CD14-positive monocyte (primary cell): ENCODE data around the gene SLC38A6. TPM values are rescaled to one million over a fixed set of nuclear protein-coding genes. Genes with fewer than 3 reads are reported as not detected.

Source experiments
- DNase-seq, 3 donors: peaks; one replicate each; pipeline ENCODE4 v3.0.0-alpha.2; 2011 to 2022
- H2AFZ ChIP-seq: 2 replicates; pipeline ENCODE4 v1.6.0; 2012; ENCODE audit warnings: mild to moderate bottlenecking, low read depth, low read length, inconsistent platforms; ENCODE audit not compliant: insufficient read depth, poor library complexity, severe bottlenecking
- H3K27ac ChIP-seq, 2 donors: 1 replicate in 1 of 2; 2 replicates in 1 of 2; pipeline ENCODE4 v1.5.1; 2012 to 2013; ENCODE audit warnings: low read length in 2 of 2, control low read depth in 1 of 2, inconsistent platforms in 1 of 2, low read depth in 1 of 2, mild to moderate bottlenecking in 1 of 2
- H3K27me3 ChIP-seq, 2 donors: one replicate each; pipeline versions ENCODE4 v1.6.0 to v1.6.1; 2011 to 2013; ENCODE audit warnings: low read length in 2 of 2; ENCODE audit not compliant: control insufficient read depth in 2 of 2, insufficient read depth in 2 of 2
- H3K36me3 ChIP-seq, 2 donors: replicated peaks in 1 of 2; 1 replicate in 1 of 2; 2 replicates in 1 of 2; pipeline versions ENCODE4 v1.5.1 to v1.6.1; 2012 to 2013; ENCODE audit warnings: low read length in 2 of 2, control low read depth in 1 of 2, inconsistent platforms in 1 of 2, mild to moderate bottlenecking in 1 of 2; ENCODE audit not compliant: insufficient read depth in 2 of 2, control insufficient read depth in 1 of 2
- H3K4me1 ChIP-seq, 2 donors: 1 replicate in 1 of 2; 2 replicates in 1 of 2; pipeline versions ENCODE4 v1.5.1 to v1.6.1; 2012 to 2013; ENCODE audit warnings: low read length in 2 of 2, control low read depth in 1 of 2, inconsistent platforms in 1 of 2, mild to moderate bottlenecking in 1 of 2, moderate library complexity in 1 of 2; ENCODE audit not compliant: insufficient read depth in 2 of 2, control insufficient read depth in 1 of 2
- H3K4me2 ChIP-seq: replicated peaks from 2 replicates; pipeline ENCODE3; 2012; ENCODE audit warnings: low read length, moderate library complexity, mild to moderate bottlenecking; ENCODE audit not compliant: poor library complexity, severe bottlenecking; ENCODE audit errors: extremely low read depth
- H3K4me3 ChIP-seq, 3 experiments: fragments of 200-600 bp in 1 of 3; sonication (generic) in 1 of 3; replicated peaks in 1 of 3; 1 replicate in 2 of 3; 2 replicates in 1 of 3; pipeline ENCODE4 v1.5.1; 2011 to 2013; ENCODE audit warnings: low read length in 3 of 3, mild to moderate bottlenecking in 3 of 3, control low read depth in 2 of 3, low read depth in 2 of 3, inconsistent platforms in 1 of 3, moderate library complexity in 1 of 3
- H3K79me2 ChIP-seq: 2 replicates; pipeline ENCODE4 v1.6.0; 2012; ENCODE audit warnings: mild to moderate bottlenecking, control low read depth, inconsistent platforms, low read length, moderate library complexity; ENCODE audit not compliant: insufficient read depth
- H3K9ac ChIP-seq: 2 replicates; pipeline ENCODE4 v1.6.0; 2017; ENCODE audit warnings: low read length, mild to moderate bottlenecking; ENCODE audit not compliant: insufficient read depth, poor library complexity, severe bottlenecking
- H3K9me3 ChIP-seq, 2 donors: replicated peaks in 1 of 2; 1 replicate in 1 of 2; 2 replicates in 1 of 2; pipeline versions ENCODE4 v1.5.1 to v1.6.1; 2012 to 2013; ENCODE audit warnings: low read length in 2 of 2, control low read depth in 1 of 2; ENCODE audit not compliant: control insufficient read depth in 1 of 2, insufficient read depth in 1 of 2
- H4K20me1 ChIP-seq: 2 replicates; pipeline ENCODE4 v1.6.0; 2012; ENCODE audit warnings: mild to moderate bottlenecking, low read length, control low read depth, moderate library complexity; ENCODE audit not compliant: insufficient read depth
- H3K27ac Mint-ChIP-seq, 7 donors: one replicate each; pipeline ENCODE4 v1.8.0; 2020; ENCODE audit warnings: mild to moderate bottlenecking in 7 of 7, mixed read lengths in 7 of 7, moderate library complexity in 6 of 7, inconsistent platforms in 2 of 7
- H3K27me3 Mint-ChIP-seq, 3 donors: one replicate each; pipeline ENCODE4 v1.8.0; 2021 to 2022; ENCODE audit warnings: low read depth in 3 of 3, mild to moderate bottlenecking in 3 of 3, mixed read lengths in 3 of 3, moderate library complexity in 3 of 3, inconsistent platforms in 1 of 3
- H3K36me3 Mint-ChIP-seq, 2 donors: one replicate each; pipeline ENCODE4 v1.8.0; 2020; ENCODE audit warnings: mixed read lengths in 2 of 2, inconsistent platforms in 1 of 2, mild to moderate bottlenecking in 1 of 2
- H3K4me1 Mint-ChIP-seq: one replicate; pipeline ENCODE4 v1.8.0; 2020; ENCODE audit warnings: mild to moderate bottlenecking, mixed read lengths
- H3K4me3 Mint-ChIP-seq, 2 donors: one replicate each; pipeline ENCODE4 v1.8.0; 2020; ENCODE audit warnings: mild to moderate bottlenecking in 2 of 2, mixed read lengths in 2 of 2, moderate library complexity in 1 of 2
- H3K9me3 Mint-ChIP-seq, 7 donors: one replicate each; pipeline ENCODE4 v1.8.0; 2020 to 2022; ENCODE audit warnings: mixed read lengths in 7 of 7, mild to moderate bottlenecking in 6 of 7, moderate library complexity in 6 of 7, inconsistent platforms in 2 of 7
- CTCF ChIP-seq: fragments of 200-600 bp; IDR thresholded peaks from one replicate; pipeline ENCODE4 v1.8.0; 2022; ENCODE audit warnings: antibody characterized with exemption, mild to moderate bottlenecking
- WGBS: methylation state at CpG from one replicate; pipeline ENCODE4 v1.1.5; 2013; ENCODE audit warnings: missing lambda C conversion rate; ENCODE audit not compliant: insufficient coverage; 5-methylcytosine and 5-hydroxymethylcytosine counted together
- intact Hi-C, 2 donors: fragments of 100-400 bp; cut with micrococcal nuclease; formaldehyde crosslinking; loops; one replicate each; pipeline versions ENCODE4 v1.15.0 to v1.15.1; 2023
- polyA plus RNA-seq, 3 donors: library from polyadenylated mRNA; depleted of rRNA in 1 of 3; unstranded in 2 of 3; stranded (reverse) in 1 of 3; fragments of 300-500 nt in 2 of 3; fragments of >200 nt in 1 of 3; fragmentation: Illumina TruSeq in 2 of 3; gene quantifications; 1 replicate in 2 of 3; 2 replicates in 1 of 3; pipeline ENCODE4 v1.2.3, GENCODE V29; 2012 to 2021

The SLC38A6 gene
- polyA plus RNA-seq, 3 donors = 10.3 to 15.9 (median 14.0) TPM

- H3K9me3 ChIP-seq = no peaks in the 10 kb centered on the region
- H3K9ac ChIP-seq = no peak overlapping the region
- Mint-ChIP-seq H3K4me3 (no peak overlapping the region), H3K27me3 (no peaks in the 10 kb centered on the region), H3K27ac (no peak overlapping the region), H3K36me3 (peaks cover 6 to 16% of the 10 kb centered on the region in 2 donors), H3K4me1 (no peaks in the 10 kb centered on the region), H3K9me3 (peaks cover 0 to 9% (median 2%) of the 10 kb centered on the region in 7 donors)
- H3K27me3 ChIP-seq = no peaks in the 10 kb centered on the region
- no peak overlapping the region for H2AFZ ChIP-seq
- H3K4me3 ChIP-seq = no peak overlapping the region
- H3K36me3 ChIP-seq = no peaks in the 10 kb centered on the region
- no CpG with 5 or more reads among the region's 3 CpGs for WGBS
- intact Hi-C loops = no loop called here
- H3K27ac ChIP-seq = no peak overlapping the region
- TF ChIP-seq CTCF = no peak
- no peaks in the 10 kb centered on the region for H4K20me1 ChIP-seq
- H3K4me2 ChIP-seq = no peak overlapping the region
- H3K79me2 ChIP-seq = no peaks in the 10 kb centered on the region
- H3K4me1 ChIP-seq = no peaks in the 10 kb centered on the region
- no peak for DNase-seq
These were observed 82.4 kb downstream of the SLC38A6 start for GRCh38 chr14:61063461-61063860.

DNA sequence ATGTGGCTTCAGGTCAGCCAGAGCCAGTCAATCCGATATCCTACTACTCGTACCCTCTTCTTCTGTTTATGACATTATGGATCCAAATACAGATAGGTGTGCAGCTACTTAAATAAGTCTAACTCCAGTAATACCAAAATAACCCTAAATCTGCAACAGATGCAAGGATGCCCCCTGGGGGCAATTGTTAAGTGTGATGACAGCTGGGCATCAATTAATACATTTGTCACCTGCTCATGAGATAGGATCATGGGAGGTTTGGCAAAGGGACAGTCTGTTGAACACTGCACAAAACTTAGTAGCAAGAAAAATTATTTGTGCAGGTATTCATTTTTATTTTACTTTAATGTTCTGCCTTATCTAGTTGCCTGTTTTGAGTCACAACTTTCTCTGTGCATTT, 83.2 kb downstream of the SLC38A6 start:
- H3K9me3 ChIP-seq = no peaks in the 10 kb centered on the region
- WGBS = no CpG with 5 or more reads among the region's 2 CpGs
- H2AFZ ChIP-seq = no peak overlapping the region
- H3K4me3 ChIP-seq = no peak overlapping the region
- H4K20me1 ChIP-seq = no peaks in the 10 kb centered on the region
- no peaks in the 10 kb centered on the region for H3K27me3 Mint-ChIP-seq
- DNase-seq = no peak
- no peak overlapping the region for H3K9ac ChIP-seq
- intact Hi-C loops = no loop called here
- H3K27ac Mint-ChIP-seq = no peak overlapping the region
- no peaks in the 10 kb centered on the region for H3K4me1 Mint-ChIP-seq
- no peaks in the 10 kb centered on the region for H3K4me1 ChIP-seq
- H3K36me3 ChIP-seq = no peaks in the 10 kb centered on the region
- H3K9me3 Mint-ChIP-seq = peaks cover 0 to 9% (median 2%) of the 10 kb centered on the region in 7 donors
- no peak overlapping the region for H3K27ac ChIP-seq
- peak; percentile 9 for TF ChIP-seq CTCF
- H3K27me3 ChIP-seq = no peaks in the 10 kb centered on the region
- no peaks in the 10 kb centered on the region for H3K79me2 ChIP-seq
- H3K4me2 ChIP-seq = no peak overlapping the region
- H3K36me3 Mint-ChIP-seq = peaks cover 6 to 16% of the 10 kb centered on the region in 2 donors
- H3K4me3 Mint-ChIP-seq = peak overlapping the region in 1 of 2 donors; percentile 2
